Activated CD4-positive, alpha-beta T cell treated with anti-CD3 and anti-CD28 coated beads for 24 hours (primary cell): ENCODE measurements around the gene TNP1.

Experiments
- DNase-seq, 2 donors: peaks; one replicate each; pipeline ENCODE4 v3.0.0-alpha.2; 2020; ENCODE audit warnings: low read depth in 2 of 2

The TNP1 gene

GRCh38 chr2:216875862-216876261, 16.0 kb upstream of the TNP1 start:
- no peak for DNase-seq

GRCh38 chr2:216873573-216873972, 13.7 kb upstream of the TNP1 start:
- DNase-seq, result no peak

GRCh38 chr2:216872624-216873023, 12.8 kb upstream of the TNP1 start:
- no peak for DNase-seq

GRCh38 chr2:216872040-216872439, 12.2 kb upstream of the TNP1 start:
- DNase-seq, result no peak

GRCh38 chr2:216871333-216871934, 11.6 kb upstream of the TNP1 start:
- DNase-seq, result no peak

- no peak for DNase-seq
Measured at GRCh38 chr2:216870508-216871332, 10.9 kb upstream of the TNP1 start.

GRCh38 chr2:216866515-216867095, 6.7 kb upstream of the TNP1 start:
- no peak for DNase-seq

- no peak for DNase-seq
Measured at GRCh38 chr2:216865658-216866057, 5.8 kb upstream of the TNP1 start.

GRCh38 chr2:216863946-216864345, 4.1 kb upstream of the TNP1 start:
- DNase-seq, result no peak

GRCh38 chr2:216862628-216863398, 2.9 kb upstream of the TNP1 start:
- no peak for DNase-seq

- no peak for DNase-seq
Measured at GRCh38 chr2:216860426-216861137, 718 bp upstream of the TNP1 start.

- DNase-seq, result no peak
Measured at GRCh38 chr2:216858312-216858711, 1.6 kb downstream of the TNP1 start.

- DNase-seq, result no peak
Measured at GRCh38 chr2:216857131-216857550, 2.7 kb downstream of the TNP1 start.

GRCh38 chr2:216856406-216857065, 3.3 kb downstream of the TNP1 start:
- DNase-seq, result no peak

GRCh38 chr2:216855605-216856004, 4.3 kb downstream of the TNP1 start:
- DNase-seq, result no peak

- no peak for DNase-seq
Measured at GRCh38 chr2:216855079-216855478, 4.8 kb downstream of the TNP1 start.

- DNase-seq, result no peak
Measured at GRCh38 chr2:216851486-216852090, 8.3 kb downstream of the TNP1 start.

GRCh38 chr2:216850665-216851322, 9.1 kb downstream of the TNP1 start:
- no peak for DNase-seq

GRCh38 chr2:216849987-216850386, 9.9 kb downstream of the TNP1 start:
- DNase-seq, result peak in 1 of 2 donors; percentile 3

- no peak for DNase-seq
Measured at GRCh38 chr2:216845426-216845825, 14.4 kb downstream of the TNP1 start.
